Parathyroid adenoma (tissue), 2 donors: ENCODE data around the gene PIEZO1.

Experiments
- H2AFZ ChIP-seq: fragments of 300-600 bp; sonication (generic); one replicate; pipeline ENCODE4 v1.7.0; 2017; ENCODE audit warnings: antibody characterized with exemption, mild to moderate bottlenecking
- H3K27ac ChIP-seq: fragments of 300-600 bp; sonication (generic); one replicate; pipeline ENCODE4 v1.7.0; 2017
- H3K27me3 ChIP-seq: fragments of 300-600 bp; sonication (generic); one replicate; pipeline ENCODE4 v1.7.0; 2017; ENCODE audit warnings: low read length; ENCODE audit not compliant: control insufficient read depth, insufficient read depth
- H3K36me3 ChIP-seq: fragments of 300-600 bp; sonication (generic); one replicate; pipeline ENCODE4 v1.7.0; 2017; ENCODE audit warnings: low read length; ENCODE audit not compliant: control insufficient read depth, insufficient read depth
- H3K4me1 ChIP-seq: fragments of 300-600 bp; sonication (generic); one replicate; pipeline ENCODE4 v1.7.0; 2017; ENCODE audit warnings: control low read depth
- H3K4me2 ChIP-seq: fragments of 300-600 bp; sonication (generic); one replicate; pipeline ENCODE4 v1.7.0; 2017; ENCODE audit warnings: low read length
- H3K4me3 ChIP-seq: fragments of 300-600 bp; sonication (generic); one replicate; pipeline ENCODE4 v1.7.0; 2017; ENCODE audit warnings: low read depth, low read length
- H3K79me2 ChIP-seq: fragments of 300-600 bp; sonication (generic); one replicate; pipeline ENCODE4 v1.7.0; 2017; ENCODE audit warnings: control low read depth
- H3K9ac ChIP-seq: fragments of 300-600 bp; sonication (generic); one replicate; pipeline ENCODE4 v1.7.0; 2017; ENCODE audit warnings: mild to moderate bottlenecking
- H3K9me3 ChIP-seq: fragments of 300-600 bp; sonication (generic); one replicate; pipeline ENCODE4 v1.7.0; 2017; ENCODE audit warnings: low read length; ENCODE audit not compliant: control insufficient read depth
- TF ChIP-seq, protein P1 (sequence below): fragments of 300-600 bp; sonication (generic); IDR thresholded peaks from one replicate; pipeline ENCODE4 v1.7.0; 2017; ENCODE audit warnings: antibody characterized with exemption, mild to moderate bottlenecking
- donor health status: primary hyperparathyroidism.

PIEZO1 gene

GRCh38 chr16:88677721-88678120 lies 107.3 kb downstream of the PIEZO1 start:
- Histone ChIP-seq H3K9ac (no peak overlapping the region), H3K4me2 (no peak overlapping the region), H3K27me3 (no peaks in the 10 kb centered on the region), H2AFZ (no peak overlapping the region), H3K36me3 (no peaks in the 10 kb centered on the region), H3K79me2 (no peaks in the 10 kb centered on the region), H3K27ac (no peak overlapping the region), H3K4me3 (no peak overlapping the region), H3K4me1 (no peaks in the 10 kb centered on the region), H3K9me3 (no peaks in the 10 kb centered on the region)
- TF ChIP-seq, protein P1, sequence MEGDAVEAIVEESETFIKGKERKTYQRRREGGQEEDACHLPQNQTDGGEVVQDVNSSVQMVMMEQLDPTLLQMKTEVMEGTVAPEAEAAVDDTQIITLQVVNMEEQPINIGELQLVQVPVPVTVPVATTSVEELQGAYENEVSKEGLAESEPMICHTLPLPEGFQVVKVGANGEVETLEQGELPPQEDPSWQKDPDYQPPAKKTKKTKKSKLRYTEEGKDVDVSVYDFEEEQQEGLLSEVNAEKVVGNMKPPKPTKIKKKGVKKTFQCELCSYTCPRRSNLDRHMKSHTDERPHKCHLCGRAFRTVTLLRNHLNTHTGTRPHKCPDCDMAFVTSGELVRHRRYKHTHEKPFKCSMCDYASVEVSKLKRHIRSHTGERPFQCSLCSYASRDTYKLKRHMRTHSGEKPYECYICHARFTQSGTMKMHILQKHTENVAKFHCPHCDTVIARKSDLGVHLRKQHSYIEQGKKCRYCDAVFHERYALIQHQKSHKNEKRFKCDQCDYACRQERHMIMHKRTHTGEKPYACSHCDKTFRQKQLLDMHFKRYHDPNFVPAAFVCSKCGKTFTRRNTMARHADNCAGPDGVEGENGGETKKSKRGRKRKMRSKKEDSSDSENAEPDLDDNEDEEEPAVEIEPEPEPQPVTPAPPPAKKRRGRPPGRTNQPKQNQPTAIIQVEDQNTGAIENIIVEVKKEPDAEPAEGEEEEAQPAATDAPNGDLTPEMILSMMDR: no peak

DNA sequence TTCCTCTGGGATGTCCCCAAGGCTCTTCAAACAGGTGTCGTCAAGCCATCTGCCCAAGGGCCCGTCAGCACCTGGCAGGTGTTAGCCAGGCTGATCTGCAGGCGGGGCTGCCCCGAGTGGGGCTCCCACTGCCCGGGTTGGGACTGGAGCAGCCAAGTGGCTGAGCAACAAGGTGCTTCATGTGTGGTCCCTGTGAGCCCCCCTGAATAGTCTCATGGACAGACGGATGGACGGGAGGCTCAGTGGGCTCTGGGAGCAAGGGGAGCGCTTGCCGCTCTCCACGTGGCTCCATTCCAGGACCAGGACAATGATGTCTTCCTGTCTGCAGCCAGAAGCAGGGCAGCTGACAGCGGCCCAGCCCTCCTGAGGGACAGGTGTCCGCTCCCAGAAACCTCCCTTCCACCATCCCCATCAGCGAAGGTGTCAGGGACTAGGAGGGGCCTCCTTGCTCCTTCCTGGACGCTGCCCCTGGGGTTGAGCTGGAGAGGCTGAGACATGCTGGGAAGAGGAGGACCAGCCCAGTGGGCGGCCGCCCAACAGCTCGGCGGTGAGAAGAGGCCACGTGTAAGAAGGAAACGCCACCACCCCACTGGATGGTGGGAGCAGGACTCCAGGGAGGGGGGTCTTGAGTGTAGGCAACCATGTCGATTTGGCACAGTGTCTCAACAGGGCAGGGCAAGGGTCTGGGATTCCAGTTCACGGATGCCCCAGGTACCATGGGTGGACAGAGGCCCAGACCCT lies 108.3 kb downstream of the PIEZO1 start:
- Histone ChIP-seq H3K27ac (no peak overlapping the region), H3K9me3 (no peaks in the 10 kb centered on the region), H3K4me3 (no peak overlapping the region), H3K36me3 (no peaks in the 10 kb centered on the region), H2AFZ (no peak overlapping the region), H3K79me2 (no peaks in the 10 kb centered on the region), H3K4me1 (no peaks in the 10 kb centered on the region), H3K27me3 (no peaks in the 10 kb centered on the region), H3K9ac (no peak overlapping the region), H3K4me2 (no peak overlapping the region)
- TF ChIP-seq, protein P1: no peak

- H3K27ac ChIP-seq: no peak overlapping the region
- H3K4me1 ChIP-seq: no peaks in the 10 kb centered on the region
- H3K9me3 ChIP-seq: no peaks in the 10 kb centered on the region
- TF ChIP-seq, protein P1: no peak
- H3K36me3 ChIP-seq: no peaks in the 10 kb centered on the region
- no peak overlapping the region for H2AFZ ChIP-seq
- no peaks in the 10 kb centered on the region for H3K27me3 ChIP-seq
- H3K4me2 ChIP-seq: no peak overlapping the region
- H3K79me2 ChIP-seq: no peaks in the 10 kb centered on the region
- H3K4me3 ChIP-seq: no peak overlapping the region
- H3K9ac ChIP-seq: no peak overlapping the region
These were observed 111.2 kb downstream of the PIEZO1 start for GRCh38 chr16:88673716-88674379.

DNA sequence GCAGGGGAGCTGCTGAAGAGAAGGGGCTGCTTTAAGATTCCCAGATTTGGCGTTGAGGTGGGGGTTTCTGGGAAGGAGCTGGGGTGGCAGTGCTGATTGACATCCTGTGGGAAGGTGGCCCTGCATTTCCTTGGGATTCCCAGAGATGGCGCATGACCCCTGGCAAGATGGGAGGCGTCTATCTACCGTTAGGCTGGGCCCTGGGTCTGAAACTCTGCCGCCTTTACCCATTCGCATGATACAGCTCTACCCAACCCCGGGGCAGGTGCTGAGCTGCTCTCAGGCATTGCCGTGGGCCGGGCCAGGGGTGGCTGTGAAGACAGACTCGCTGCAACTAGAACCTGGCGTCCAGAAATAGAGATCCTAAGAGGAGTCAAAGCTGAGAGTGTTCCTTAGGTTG lies 112.2 kb downstream of the PIEZO1 start:
- no peak overlapping the region for H3K27ac ChIP-seq
- no peaks in the 10 kb centered on the region for H3K4me1 ChIP-seq
- H3K9ac ChIP-seq: no peak overlapping the region
- no peaks in the 10 kb centered on the region for H3K36me3 ChIP-seq
- TF ChIP-seq, protein P1: no peak
- H3K4me3 ChIP-seq: no peak overlapping the region
- H3K27me3 ChIP-seq: no peaks in the 10 kb centered on the region
- H3K4me2 ChIP-seq: no peak overlapping the region
- H3K79me2 ChIP-seq: no peaks in the 10 kb centered on the region
- no peaks in the 10 kb centered on the region for H3K9me3 ChIP-seq
- H2AFZ ChIP-seq: no peak overlapping the region
